Measurements from ENCODE around the gene RXRA.

DNA sequence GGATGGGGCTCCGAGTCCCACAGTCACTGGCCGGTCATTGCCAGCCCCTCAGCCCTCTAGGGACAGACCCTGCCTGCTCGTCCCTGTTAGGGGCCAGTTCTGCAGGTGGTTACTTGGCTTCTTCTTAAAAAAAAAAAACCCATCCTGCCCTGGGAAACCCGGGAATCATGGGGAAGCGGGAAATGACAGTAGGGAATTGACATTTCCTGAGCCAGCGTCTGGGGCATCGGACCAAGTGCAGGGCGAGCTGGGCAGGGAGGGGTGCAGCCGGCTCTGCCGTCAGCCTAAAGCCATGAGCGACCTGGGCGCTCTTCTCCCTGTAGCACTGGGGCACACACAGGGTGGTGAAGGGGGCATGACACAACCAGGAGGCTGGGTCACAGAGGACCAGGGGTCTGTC lies 66.6 kb downstream of the RXRA start:
- TF ChIP-seq CTCF (IDR thresholded peaks at IDR 0.05) (no peak), POLR2A (IDR thresholded peaks at IDR 0.05) (no peak)
